Measurements from ENCODE around the gene KDM4C. TPM values are rescaled to one million over a fixed set of nuclear protein-coding genes. Genes with fewer than 3 reads are reported as not detected.
A peak's percentile ranks its signal among the peaks of the same experiment; 100 is the strongest.

The KDM4C gene
- total RNA-seq, 1 donor from 2014 or later: 18.2 TPM

GRCh38 chr9:7173139-7173538 lies 415.4 kb downstream of the KDM4C start:
- H3K9me3 Mint-ChIP-seq (ENCODE audit: unreplicated experiment): no peaks in the 10 kb centered on the region
- TF ChIP-seq CTCF (IDR thresholded peaks at IDR 0.05; ENCODE audit: insufficient read depth, low read depth, low read length) (no peak), EZH2 (IDR thresholded peaks at IDR 0.05; ENCODE audit: insufficient read depth, low read length) (no peak)
- Histone ChIP-seq H3K36me3 (ENCODE audit: insufficient read depth, low read length) (no peaks in the 10 kb centered on the region), H3K27ac (ENCODE audit: low read depth, low read length) (no peak overlapping the region), H3K9me3 (ENCODE audit: insufficient read depth, low read depth, low read length) (no peaks in the 10 kb centered on the region), H3K4me3 (ENCODE audit: insufficient read depth, low read depth, low read length) (no peak overlapping the region), H3K4me1 (ENCODE audit: insufficient read depth, low read length) (peaks cover 9% of the 10 kb centered on the region), H2AFZ (ENCODE audit: low read depth, low read length) (no peak overlapping the region), H3K79me2 (ENCODE audit: insufficient read depth, low read length) (no peaks in the 10 kb centered on the region), H3K9ac (ENCODE audit: low read length) (no peak overlapping the region), H3K27me3 (ENCODE audit: insufficient read depth, low read length) (no peaks in the 10 kb centered on the region), H3K4me2 (ENCODE audit: low read length) (peak overlapping the region; percentile 57), H4K20me1 (ENCODE audit: insufficient read depth, low read length) (no peaks in the 10 kb centered on the region)
- H3K27me3 Mint-ChIP-seq (ENCODE audit: low read depth, unreplicated experiment): no peaks in the 10 kb centered on the region
- no peak overlapping the region for H3K4me3 Mint-ChIP-seq (ENCODE audit: unreplicated experiment)
- H3K4me1 Mint-ChIP-seq (ENCODE audit: low read depth, unreplicated experiment): peaks cover 10% of the 10 kb centered on the region
- peaks cover 10% of the 10 kb centered on the region for H3K36me3 Mint-ChIP-seq (ENCODE audit: low read depth, unreplicated experiment)
- no peak overlapping the region for H3K27ac Mint-ChIP-seq (ENCODE audit: unreplicated experiment)
- FAIRE-seq (no peak), DNase-seq (ENCODE audit: low read depth) (no peak)

GRCh38 chr9:7174301-7174700 lies 416.5 kb downstream of the KDM4C start:
- Histone ChIP-seq H3K27ac (ENCODE audit: low read depth, low read length) (no peak overlapping the region), H4K20me1 (ENCODE audit: insufficient read depth, low read length) (no peaks in the 10 kb centered on the region), H3K9ac (ENCODE audit: low read length) (no peak overlapping the region), H3K27me3 (ENCODE audit: insufficient read depth, low read length) (no peaks in the 10 kb centered on the region), H3K36me3 (ENCODE audit: insufficient read depth, low read length) (no peaks in the 10 kb centered on the region), H3K79me2 (ENCODE audit: insufficient read depth, low read length) (no peaks in the 10 kb centered on the region), H3K4me1 (ENCODE audit: insufficient read depth, low read length) (peaks cover 9% of the 10 kb centered on the region), H2AFZ (ENCODE audit: low read depth, low read length) (no peak overlapping the region), H3K4me2 (ENCODE audit: low read length) (no peak overlapping the region), H3K4me3 (ENCODE audit: insufficient read depth, low read depth, low read length) (no peak overlapping the region), H3K9me3 (ENCODE audit: insufficient read depth, low read depth, low read length) (no peaks in the 10 kb centered on the region)
- no peak overlapping the region for H3K4me3 Mint-ChIP-seq (ENCODE audit: unreplicated experiment)
- H3K27me3 Mint-ChIP-seq (ENCODE audit: low read depth, unreplicated experiment): no peaks in the 10 kb centered on the region
- no peak overlapping the region for H3K27ac Mint-ChIP-seq (ENCODE audit: unreplicated experiment)
- no peak for DNase-seq (ENCODE audit: low read depth)
- TF ChIP-seq CTCF (IDR thresholded peaks at IDR 0.05; ENCODE audit: insufficient read depth, low read depth, low read length) (no peak), EZH2 (IDR thresholded peaks at IDR 0.05; ENCODE audit: insufficient read depth, low read length) (no peak)
- peaks cover 15% of the 10 kb centered on the region for H3K36me3 Mint-ChIP-seq (ENCODE audit: low read depth, unreplicated experiment)
- no peak for FAIRE-seq
- peaks cover 10% of the 10 kb centered on the region for H3K4me1 Mint-ChIP-seq (ENCODE audit: low read depth, unreplicated experiment)
- H3K9me3 Mint-ChIP-seq (ENCODE audit: unreplicated experiment): no peaks in the 10 kb centered on the region

GRCh38 chr9:7174884-7175283 lies 417.1 kb downstream of the KDM4C start:
- TF ChIP-seq CTCF (IDR thresholded peaks at IDR 0.05; ENCODE audit: insufficient read depth, low read depth, low read length): no peak
- no peak for TF ChIP-seq EZH2 (IDR thresholded peaks at IDR 0.05; ENCODE audit: insufficient read depth, low read length)
- no peak overlapping the region for H3K4me3 Mint-ChIP-seq (ENCODE audit: unreplicated experiment)
- H3K4me3 ChIP-seq (ENCODE audit: insufficient read depth, low read depth, low read length): no peak overlapping the region
- no peaks in the 10 kb centered on the region for H3K36me3 ChIP-seq (ENCODE audit: insufficient read depth, low read length)
- H3K4me1 ChIP-seq (ENCODE audit: insufficient read depth, low read length): peaks cover 9% of the 10 kb centered on the region
- H3K27me3 Mint-ChIP-seq (ENCODE audit: low read depth, unreplicated experiment): no peaks in the 10 kb centered on the region
- DNase-seq (ENCODE audit: low read depth): no peak
- H3K9me3 ChIP-seq (ENCODE audit: insufficient read depth, low read depth, low read length): no peaks in the 10 kb centered on the region
- no peak overlapping the region for H3K4me2 ChIP-seq (ENCODE audit: low read length)
- H3K36me3 Mint-ChIP-seq (ENCODE audit: low read depth, unreplicated experiment): peaks cover 15% of the 10 kb centered on the region
- H3K27ac Mint-ChIP-seq (ENCODE audit: unreplicated experiment): no peak overlapping the region
- H3K27ac ChIP-seq (ENCODE audit: low read depth, low read length): no peak overlapping the region
- no peaks in the 10 kb centered on the region for H3K79me2 ChIP-seq (ENCODE audit: insufficient read depth, low read length)
- FAIRE-seq: no peak
- H3K9me3 Mint-ChIP-seq (ENCODE audit: unreplicated experiment): no peaks in the 10 kb centered on the region
- H3K27me3 ChIP-seq (ENCODE audit: insufficient read depth, low read length): no peaks in the 10 kb centered on the region
- no peaks in the 10 kb centered on the region for H4K20me1 ChIP-seq (ENCODE audit: insufficient read depth, low read length)
- no peak overlapping the region for H2AFZ ChIP-seq (ENCODE audit: low read depth, low read length)
- no peak overlapping the region for H3K9ac ChIP-seq (ENCODE audit: low read length)
- H3K4me1 Mint-ChIP-seq (ENCODE audit: low read depth, unreplicated experiment): peaks cover 10% of the 10 kb centered on the region
